Measurements from ENCODE around the gene RANBP2. TPM values are rescaled to one million over a fixed set of nuclear protein-coding genes. Genes with fewer than 3 reads are reported as not detected.

The RANBP2 gene
- total and polyA plus RNA-seq, 10 donors: 7.4 to 86.7 (median 65.4) TPM

DNA sequence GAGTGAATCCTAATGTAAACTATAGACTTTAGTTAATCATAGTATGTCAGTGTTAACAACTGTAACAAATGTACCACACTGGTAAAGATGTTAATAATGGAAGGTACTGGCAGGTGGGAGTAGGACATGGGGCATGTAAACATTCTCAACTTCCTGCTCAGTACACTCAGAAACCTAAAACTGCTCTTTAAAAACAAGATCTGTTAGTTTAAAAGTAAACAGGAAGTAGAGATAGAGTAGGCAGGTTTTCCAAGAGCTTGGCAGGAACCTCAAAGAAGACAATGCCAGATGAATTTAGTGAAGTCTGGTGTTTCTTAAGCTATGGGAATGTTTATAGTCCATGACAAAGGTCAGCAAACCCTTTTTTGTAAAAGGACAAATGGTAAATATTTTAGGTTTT lies 113.9 kb downstream of the RANBP2 start:
- no peak for DNase-seq
- TF ChIP-seq, protein P1, sequence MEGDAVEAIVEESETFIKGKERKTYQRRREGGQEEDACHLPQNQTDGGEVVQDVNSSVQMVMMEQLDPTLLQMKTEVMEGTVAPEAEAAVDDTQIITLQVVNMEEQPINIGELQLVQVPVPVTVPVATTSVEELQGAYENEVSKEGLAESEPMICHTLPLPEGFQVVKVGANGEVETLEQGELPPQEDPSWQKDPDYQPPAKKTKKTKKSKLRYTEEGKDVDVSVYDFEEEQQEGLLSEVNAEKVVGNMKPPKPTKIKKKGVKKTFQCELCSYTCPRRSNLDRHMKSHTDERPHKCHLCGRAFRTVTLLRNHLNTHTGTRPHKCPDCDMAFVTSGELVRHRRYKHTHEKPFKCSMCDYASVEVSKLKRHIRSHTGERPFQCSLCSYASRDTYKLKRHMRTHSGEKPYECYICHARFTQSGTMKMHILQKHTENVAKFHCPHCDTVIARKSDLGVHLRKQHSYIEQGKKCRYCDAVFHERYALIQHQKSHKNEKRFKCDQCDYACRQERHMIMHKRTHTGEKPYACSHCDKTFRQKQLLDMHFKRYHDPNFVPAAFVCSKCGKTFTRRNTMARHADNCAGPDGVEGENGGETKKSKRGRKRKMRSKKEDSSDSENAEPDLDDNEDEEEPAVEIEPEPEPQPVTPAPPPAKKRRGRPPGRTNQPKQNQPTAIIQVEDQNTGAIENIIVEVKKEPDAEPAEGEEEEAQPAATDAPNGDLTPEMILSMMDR (IDR thresholded peaks at IDR 0.05 in 8 of 11, conservative IDR thresholded peaks at IDR 0.05 in 3 of 11): no peak
- TF ChIP-seq POLR2A (IDR thresholded peaks at IDR 0.05): no peak
- Histone ChIP-seq H3K27me3 (replicated peaks in 1 of 7) (no peaks in the 10 kb centered on the region), H3K4me3 (no peak overlapping the region), H3K9me3 (peaks cover 0 to 25% (median 17%) of the 10 kb centered on the region in 8 donors), H3K36me3 (no peaks in the 10 kb centered on the region), H3K27ac (no peak overlapping the region), H3K4me1 (no peaks in the 10 kb centered on the region)
- intact Hi-C loops (cut with DNase I; ENCODE audit: low total_unique reads): no loop called here

DNA sequence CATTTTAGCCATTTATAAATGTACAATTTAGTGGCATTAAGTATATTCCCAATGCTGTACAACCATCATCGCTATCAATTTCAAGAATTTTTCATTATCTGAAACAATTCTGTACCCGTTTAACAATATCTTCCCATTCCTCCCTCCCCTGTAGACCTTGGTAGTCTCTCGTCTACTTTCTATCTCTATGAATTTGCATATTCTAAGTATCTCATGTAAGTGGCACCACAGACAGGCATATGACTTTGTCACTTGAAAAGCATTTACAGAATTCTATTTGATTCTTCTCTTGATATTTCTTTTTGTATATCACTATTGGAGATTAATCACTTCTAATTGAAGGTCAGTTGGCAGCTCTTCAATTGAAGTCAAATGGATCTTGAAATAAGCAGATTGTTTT lies 115.3 kb downstream of the RANBP2 start:
- Histone ChIP-seq H3K9me3 (peaks cover 0 to 34% (median 30%) of the 10 kb centered on the region in 8 donors), H3K27me3 (replicated peaks in 1 of 7) (no peaks in the 10 kb centered on the region), H3K4me3 (no peak overlapping the region), H3K36me3 (peaks cover 0 to 5% (median 0%) of the 10 kb centered on the region in 6 donors), H3K4me1 (no peaks in the 10 kb centered on the region), H3K27ac (no peak overlapping the region)
- TF ChIP-seq, protein P1 (IDR thresholded peaks at IDR 0.05 in 8 of 11, conservative IDR thresholded peaks at IDR 0.05 in 3 of 11): no peak
- no peak for TF ChIP-seq POLR2AphosphoS5 (IDR thresholded peaks at IDR 0.05)
- no peak for TF ChIP-seq POLR2A (IDR thresholded peaks at IDR 0.05)
- no peak for DNase-seq
- intact Hi-C loops (cut with DNase I; ENCODE audit: low total_unique reads): no loop called here
- 77 to 92% (median 88%) methylated on average over 3 of the region's 3 CpGs for WGBS, 5 donors

DNA sequence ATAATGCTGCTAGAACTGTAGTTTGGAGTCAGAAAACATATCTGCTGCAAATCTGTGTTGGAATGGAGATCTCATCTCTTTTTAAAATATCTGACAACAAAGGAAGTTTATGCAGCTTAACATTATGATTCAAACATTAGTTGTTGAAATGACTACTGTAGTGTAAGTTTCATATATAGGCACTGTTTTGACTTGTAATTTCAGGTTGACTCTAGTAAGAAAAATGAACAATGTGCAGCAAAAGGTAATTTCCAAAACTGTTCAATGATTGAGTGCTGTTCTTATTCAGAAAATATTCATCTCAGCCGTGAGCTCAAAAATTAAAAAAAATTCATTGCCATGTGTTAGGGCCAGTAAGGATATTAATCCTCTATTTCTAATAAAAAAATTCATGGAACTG lies 115.8 kb downstream of the RANBP2 start:
- intact Hi-C loops (cut with DNase I; ENCODE audit: low total_unique reads): no loop called here
- WGBS, 5 donors: 72 to 83% (median 80%) methylated on average over 1 of the region's 1 CpG
- H3K27ac ChIP-seq: no peak overlapping the region
- H3K36me3 ChIP-seq: peaks cover 0 to 9% (median 0%) of the 10 kb centered on the region in 6 donors
- H3K4me1 ChIP-seq: no peaks in the 10 kb centered on the region
- H3K9me3 ChIP-seq: peaks cover 0 to 38% (median 33%) of the 10 kb centered on the region in 8 donors
- DNase-seq: no peak
- H3K4me3 ChIP-seq: no peak overlapping the region
- H3K27me3 ChIP-seq (replicated peaks in 1 of 7): no peaks in the 10 kb centered on the region
- TF ChIP-seq, protein P1 (IDR thresholded peaks at IDR 0.05 in 8 of 11, conservative IDR thresholded peaks at IDR 0.05 in 3 of 11): no peak
- TF ChIP-seq POLR2AphosphoS5 (IDR thresholded peaks at IDR 0.05) (no peak), POLR2A (IDR thresholded peaks at IDR 0.05) (no peak)

Small RNA genes within 50 kb of the gene (small RNA-seq; reads per million reads assigned to genes)
- gene AC010095.1: 0 reads per million in 4 donors

Other genes starting within 250 kb of the RANBP2 start
- gene LIMS1, start 185.0 kb upstream of the RANBP2 start, total RNA-seq: 100 to 1,000 TPM in 1 of 7 donors, 10 to 100 TPM in 6; 60.2 to 104 (median 62.3) TPM
- gene LIMS1, start 185.0 kb upstream of the RANBP2 start, polyA plus RNA-seq: 10 to 100 TPM in 2 of 3 donors, 1 to 10 TPM in 1; 8.9 to 17.2 (median 15.2) TPM
- gene CCDC138, start 67.3 kb downstream of the RANBP2 start, total RNA-seq: 10 to 100 TPM in 2 of 7 donors, 1 to 10 TPM in 5; 3.5 to 10.5 (median 6.5) TPM
- 1 to 10 TPM; 2.0 to 3.3 (median 2.5) TPM for gene CCDC138, start 67.3 kb downstream of the RANBP2 start, polyA plus RNA-seq

Measured in spleen (tissue), 11 donors.